Raji (cell line): ENCODE data around the gene TSPAN16.

Experiments
- POLR2A ChIP-seq: IDR thresholded peaks from 2 replicates; pipeline ENCODE4 v1.6.1; 2011; ENCODE audit warnings: low read depth, low read length, control low read depth; ENCODE audit not compliant: insufficient read depth

The TSPAN16 gene

DNA sequence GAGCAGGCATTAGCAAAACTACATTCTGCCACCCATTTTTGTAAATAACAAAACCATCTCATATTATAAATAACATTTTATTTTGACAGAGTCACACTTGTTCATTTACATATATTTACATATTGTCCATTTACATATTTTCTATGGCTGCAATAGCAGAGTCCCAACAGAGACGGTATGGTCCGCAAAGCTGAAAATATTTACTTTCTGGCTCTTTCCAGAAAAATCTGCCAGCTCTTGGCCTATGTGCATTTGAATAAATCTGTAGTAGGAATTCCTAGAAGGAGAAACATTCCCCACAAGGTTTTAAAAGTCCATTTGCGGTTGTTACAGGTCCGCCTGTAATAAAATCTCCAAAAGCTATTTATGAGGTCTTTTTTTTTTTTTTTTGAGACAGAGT lies 5.7 kb upstream of the TSPAN16 start:
- no peak for TF ChIP-seq POLR2A

DNA sequence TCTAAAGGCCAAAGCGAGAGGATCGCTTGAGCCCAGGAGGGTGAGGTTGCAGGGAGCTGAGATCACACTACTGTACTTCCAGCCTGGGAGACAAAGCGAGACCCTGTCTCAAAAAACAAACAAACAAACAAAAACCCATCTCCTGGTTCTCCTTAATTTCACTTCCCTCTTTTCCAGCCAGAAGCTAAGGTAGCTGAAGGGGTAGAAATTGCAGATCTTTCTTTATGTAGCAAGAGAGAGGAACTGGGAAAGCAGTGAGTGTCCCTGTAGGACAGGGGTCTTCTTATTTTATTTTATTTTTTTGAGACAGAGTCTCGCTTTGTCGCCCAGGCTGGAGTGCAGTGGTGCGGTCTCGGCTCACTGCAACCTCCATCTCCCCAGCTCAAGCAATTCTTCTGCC lies 4.5 kb upstream of the TSPAN16 start:
- TF ChIP-seq POLR2A = no peak

DNA sequence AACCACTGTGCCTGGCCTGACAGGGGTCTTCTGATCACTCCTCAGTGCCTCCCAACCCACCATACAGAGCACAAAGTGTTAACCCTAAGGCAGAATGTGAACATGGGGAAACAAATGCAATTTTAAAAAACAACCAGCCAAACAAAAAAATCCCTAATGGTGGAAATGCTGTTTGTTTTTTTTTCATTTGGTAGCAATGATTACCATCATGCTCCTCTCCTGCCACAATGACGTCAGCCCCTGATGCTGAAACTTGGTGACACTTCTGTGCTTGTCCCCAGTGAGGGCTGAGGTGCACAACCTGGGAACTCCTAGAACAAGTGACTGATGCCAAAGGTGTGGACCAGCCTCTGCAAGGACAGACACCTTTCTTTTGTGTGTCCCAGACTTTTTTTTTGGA lies 4.0 kb upstream of the TSPAN16 start:
- TF ChIP-seq POLR2A = no peak

DNA sequence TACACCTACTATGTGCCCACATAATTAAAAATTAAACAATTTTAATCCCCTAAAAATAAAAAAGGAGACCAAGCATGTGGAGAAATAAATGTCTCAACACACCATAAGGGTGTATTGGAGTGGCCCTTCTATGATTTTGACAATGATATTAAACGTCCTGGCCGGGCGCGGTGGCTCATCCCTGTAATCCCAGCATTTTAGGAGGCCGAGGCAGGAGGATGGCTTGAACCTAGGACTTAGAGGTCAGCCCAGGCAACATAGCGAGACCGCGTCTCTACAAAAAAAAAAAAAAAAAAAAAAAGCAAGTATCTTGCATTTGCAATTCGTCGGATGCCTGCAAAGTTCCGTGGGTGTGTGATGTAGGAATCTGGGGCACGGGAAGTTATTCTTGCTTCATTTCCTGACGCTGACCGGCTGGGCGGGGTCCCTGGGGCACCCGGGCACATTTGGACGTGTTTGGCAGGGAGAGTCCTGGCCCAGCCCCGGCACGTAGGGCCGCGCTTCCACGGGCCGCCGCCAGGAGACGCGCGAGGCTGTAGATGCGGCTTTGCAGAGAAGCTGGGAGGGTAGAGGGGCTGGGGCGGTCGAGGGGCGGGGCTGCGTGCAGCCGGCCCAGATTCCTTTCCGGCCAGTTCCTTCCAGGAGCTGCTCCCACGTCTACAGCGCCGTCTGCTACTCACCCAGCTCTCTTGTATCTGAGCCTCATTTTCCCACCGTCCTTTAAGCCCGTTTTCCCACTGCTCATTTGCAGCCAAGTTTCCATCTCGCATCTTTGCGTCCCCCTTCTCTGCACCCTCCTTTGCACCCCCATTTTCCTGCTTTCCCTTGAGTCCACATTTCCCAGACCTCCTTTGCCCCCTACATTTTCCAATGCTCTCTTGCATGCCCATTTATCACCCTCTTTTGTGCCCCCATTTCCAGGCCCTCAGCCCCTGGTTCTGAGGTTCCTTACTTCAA lies 2.2 kb upstream of the TSPAN16 start:
- TF ChIP-seq POLR2A = no peak

DNA sequence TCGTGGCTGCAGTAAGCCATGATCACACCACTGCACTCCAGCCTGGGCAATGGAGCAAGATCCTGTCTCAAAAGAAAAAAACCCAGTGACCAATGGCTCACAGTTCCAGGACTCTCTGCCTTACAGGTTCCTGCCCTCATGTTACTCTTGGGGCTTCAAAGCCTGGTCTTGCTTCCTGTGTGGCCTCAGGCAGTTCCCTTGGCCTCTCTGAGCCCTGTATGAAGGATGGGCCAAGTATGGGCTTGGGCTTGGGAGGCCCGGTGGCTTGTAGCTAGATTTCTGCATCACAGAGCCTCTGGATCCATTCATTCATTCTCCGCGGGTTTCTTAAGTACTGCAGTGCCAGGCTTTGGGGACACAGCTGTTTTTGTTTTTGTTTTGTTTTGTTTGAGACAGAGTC lies 780 bp upstream of the TSPAN16 start:
- TF ChIP-seq POLR2A = no peak

DNA sequence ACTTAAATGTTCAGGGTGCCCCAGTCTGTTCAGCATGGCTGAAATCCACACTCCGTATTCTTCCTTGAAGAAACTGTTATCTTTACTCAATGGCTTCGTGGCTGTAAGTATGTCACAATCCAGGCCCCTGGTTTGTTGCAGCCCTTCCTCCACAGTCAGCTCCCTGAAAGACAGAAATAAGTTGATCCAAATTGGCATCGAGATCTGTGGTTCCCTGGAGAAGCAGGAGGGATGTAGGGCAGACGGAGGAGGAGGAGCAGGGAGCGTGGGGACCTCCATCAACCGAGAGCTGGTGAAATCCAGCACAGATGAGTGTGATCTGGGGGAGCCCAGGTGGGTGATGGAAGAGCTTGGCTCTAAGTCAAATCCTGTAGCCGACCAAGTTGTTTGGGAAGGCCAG lies 304 bp downstream of the TSPAN16 start:
- TF ChIP-seq POLR2A = no peak

DNA sequence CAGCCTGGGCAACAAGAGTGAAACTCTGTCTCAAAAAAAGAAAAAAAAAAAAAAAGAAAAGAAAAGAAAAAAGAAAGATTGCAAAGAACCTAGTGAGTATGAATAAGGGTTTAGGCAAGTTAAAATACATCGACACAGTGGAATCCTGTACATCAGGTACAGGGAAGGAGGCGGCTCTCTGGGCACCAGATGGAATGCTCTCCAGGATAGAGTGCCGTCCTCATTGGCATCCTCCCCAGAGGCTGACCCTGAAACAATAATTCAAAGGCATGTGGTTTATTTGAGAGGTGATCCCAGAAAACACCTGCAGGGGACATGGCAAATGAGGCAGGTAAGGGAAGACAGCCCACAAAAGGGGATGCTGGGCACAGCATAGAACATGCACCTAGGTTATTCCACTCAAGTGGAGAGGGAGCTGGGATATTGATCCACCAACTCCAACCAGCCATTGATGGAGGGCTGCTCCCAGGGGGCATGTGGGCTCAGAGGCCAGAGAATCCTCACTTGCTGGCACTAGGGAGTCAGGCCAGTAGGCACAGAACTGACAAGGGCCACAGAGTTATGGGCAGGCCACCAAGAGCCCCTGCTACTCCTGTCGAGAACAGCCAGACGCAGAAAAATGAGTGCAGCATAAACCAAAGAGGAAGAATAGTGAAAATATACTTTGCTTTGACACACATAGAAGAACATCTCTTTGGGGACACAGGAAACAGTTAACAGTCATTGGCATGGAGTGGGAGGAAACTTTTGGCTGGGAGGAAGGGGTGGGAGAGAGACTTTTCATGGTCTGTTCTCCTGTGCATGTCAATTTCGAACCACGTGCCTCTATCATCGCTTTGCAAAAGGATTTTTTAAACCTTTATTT lies 4.2 kb downstream of the TSPAN16 start:
- no peak for TF ChIP-seq POLR2A

DNA sequence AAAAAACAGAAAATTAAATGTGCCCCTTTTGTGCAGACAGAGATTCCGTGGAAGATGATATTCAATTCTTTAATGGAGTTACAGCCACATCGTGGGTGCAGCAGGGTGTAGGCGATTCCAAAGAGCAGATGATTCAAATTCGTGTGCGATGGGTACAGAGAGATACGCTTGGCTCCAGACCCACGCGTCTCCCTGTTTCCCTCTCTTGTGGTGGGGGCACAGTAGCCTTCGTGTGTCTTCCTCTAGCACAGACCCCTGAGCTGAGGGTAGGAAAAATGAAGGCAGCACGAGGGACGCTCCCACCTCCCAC lies 4.8 kb downstream of the TSPAN16 start:
- TF ChIP-seq POLR2A = no peak

DNA sequence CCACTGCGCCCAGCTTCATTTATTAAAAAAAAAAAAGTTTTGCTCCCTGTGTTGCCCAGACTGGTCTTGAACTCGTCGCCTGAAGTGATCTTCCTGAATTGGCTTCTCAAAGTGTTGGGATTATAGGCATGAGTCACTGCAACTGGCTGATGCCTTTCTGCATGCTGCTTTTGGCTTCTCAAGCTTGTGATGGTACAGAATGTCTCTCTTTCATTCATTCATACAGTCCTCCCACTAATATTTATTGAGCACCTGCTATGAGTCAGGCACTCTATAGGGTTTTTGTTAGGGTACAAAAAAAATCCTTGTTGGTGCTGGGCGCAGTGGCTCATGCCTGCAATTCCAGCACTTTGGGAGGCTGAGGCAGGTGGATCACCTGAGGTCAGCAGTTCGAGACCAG lies 9.0 kb downstream of the TSPAN16 start:
- TF ChIP-seq POLR2A = no peak

DNA sequence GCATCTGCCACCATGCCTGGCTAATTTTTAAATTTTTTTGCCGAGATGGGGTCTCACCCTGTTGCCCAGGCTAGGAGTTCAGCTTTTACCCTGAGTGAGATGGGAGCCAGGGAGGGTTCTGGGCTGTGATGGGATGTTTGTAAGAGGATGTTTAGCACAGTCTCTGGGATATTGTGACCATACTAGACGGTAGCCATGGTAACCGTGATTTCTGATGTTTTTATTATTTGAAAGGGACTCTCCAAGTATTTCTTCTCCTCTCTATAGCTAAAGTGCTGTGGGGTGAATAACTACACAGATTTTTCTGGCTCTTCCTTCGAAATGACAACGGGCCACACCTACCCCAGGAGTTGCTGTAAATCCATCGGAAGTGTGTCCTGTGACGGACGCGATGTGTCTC lies 10.4 kb downstream of the TSPAN16 start:
- TF ChIP-seq POLR2A = no peak

DNA sequence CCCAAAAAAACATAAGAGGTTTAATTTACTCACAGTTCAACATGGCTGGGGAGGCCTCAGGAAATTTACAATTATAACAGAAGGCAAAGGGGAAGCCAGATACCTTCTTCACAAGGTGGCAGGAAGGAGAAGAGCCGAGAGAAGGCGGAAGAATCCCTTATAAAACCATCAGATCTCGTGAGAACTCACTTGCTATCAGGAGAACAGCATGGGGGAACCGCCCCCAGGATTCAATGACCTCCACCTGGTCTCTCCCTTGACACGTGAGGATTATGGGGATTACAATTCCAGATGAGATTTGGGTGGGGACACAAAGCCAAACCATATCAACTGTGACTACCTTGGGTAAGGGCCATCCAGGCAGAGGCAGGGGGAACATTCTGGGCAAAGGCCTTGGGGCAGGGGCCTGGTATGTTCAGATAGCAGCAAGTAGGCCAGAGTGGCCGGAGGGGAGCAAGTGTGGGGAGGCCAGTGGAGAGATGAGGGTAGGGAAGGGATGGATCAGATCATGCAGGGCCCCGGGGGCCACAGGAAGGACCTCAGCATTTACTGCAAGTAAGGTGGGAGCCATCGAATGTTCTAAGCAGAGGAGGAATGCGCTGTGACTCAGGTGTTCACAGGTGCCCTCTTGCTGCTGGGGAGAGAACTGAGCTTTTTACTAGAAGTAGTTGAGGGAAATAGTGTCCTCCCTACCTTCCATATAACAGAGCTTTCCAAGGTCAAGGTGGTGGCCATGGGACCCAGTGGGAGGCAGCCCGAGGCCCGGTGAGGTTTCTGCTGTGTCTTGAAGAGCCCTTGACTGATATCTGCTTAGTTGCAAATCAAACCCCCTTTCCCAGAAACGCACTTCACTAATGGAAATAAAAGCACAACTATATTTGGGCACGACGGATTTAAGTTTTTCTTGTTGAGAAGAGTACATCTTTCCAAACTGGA lies 25.5 kb downstream of the TSPAN16 start:
- no peak for TF ChIP-seq POLR2A

DNA sequence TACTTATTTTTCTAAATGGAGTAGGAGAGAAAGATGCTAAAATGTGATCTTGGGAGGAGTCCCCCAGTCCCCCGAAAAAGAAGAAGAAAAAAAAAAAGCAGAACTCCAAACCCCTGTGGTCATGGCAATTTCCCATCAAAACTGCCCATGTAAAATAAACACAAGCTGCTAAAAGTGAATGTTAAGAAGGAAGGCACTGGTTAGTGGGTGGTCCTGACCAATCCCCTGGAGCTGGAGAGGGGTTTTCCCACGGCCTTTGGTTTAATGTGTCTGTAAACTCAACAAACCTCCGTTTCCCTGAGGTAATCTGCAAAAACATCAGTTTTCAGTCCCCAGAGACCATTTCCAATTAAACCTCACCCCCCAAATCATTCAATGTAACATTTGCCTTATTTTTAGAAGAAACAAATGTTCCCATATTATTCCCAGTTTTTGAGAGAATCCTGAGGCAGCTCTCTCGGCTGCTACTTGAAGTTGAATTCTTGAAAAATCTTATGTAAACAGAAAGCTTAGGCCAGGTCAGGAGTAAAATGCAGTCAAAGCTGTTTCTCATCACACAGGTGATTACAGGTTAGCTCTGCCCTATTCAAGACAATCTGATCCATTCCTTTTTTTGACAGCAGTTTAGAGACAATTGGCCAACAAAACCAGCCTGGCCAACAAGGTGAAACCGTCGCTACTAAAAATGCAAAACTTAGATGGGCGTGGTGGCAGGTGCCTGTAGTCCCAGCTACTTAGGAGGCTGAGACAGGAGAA lies 26.5 kb downstream of the TSPAN16 start:
- no peak for TF ChIP-seq POLR2A

DNA sequence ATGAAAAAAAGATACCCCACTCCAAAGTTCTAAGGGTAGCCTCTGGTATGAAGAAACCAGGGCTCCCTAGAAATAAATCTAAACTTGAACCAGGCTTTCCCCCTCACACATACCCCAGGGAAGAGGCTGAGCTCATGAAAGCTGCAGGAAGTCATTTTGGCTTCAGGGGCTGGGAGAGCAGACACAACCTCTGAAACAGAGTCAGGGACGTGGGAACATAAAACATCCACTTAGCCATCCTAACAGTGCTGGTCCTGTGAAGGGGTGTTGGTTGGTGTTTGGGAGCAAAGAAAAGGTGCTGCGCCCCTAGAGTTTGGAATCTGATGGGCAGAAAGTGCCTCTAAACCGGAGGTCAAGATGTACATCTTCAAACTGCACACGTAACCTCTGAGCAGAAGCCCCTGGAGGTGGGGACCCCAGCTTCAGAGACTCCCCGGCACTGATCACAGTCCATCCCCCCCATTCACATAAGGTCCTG lies 27.7 kb downstream of the TSPAN16 start:
- TF ChIP-seq POLR2A = no peak

DNA sequence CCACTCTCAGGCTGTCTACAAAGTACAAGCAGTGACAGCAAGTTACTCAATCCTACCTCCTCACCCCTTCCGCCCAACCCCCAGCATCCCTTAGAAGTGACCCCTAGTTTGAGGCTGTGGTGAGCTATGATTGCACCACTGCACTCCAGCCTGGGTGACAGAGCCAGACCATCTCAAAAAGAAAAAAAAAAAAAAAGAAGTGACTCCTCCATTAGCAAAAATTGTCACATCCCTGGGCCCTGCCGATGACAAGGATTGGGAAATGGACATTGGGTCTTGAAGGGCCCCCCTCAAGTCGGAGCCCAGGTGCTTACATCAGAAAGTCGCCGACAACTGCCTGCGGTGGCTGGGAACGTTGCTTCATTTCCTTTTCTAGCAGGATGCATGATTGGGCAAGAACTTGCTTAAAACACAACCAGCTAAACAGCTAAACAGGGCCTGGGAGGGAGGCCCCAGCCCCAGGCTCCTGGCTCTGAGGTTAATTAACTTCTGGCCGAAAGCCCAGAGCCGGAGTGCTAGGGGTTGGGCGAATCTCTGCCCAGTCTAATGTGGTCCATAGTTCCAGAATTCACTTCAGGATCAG lies 28.2 kb downstream of the TSPAN16 start:
- no peak for TF ChIP-seq POLR2A

DNA sequence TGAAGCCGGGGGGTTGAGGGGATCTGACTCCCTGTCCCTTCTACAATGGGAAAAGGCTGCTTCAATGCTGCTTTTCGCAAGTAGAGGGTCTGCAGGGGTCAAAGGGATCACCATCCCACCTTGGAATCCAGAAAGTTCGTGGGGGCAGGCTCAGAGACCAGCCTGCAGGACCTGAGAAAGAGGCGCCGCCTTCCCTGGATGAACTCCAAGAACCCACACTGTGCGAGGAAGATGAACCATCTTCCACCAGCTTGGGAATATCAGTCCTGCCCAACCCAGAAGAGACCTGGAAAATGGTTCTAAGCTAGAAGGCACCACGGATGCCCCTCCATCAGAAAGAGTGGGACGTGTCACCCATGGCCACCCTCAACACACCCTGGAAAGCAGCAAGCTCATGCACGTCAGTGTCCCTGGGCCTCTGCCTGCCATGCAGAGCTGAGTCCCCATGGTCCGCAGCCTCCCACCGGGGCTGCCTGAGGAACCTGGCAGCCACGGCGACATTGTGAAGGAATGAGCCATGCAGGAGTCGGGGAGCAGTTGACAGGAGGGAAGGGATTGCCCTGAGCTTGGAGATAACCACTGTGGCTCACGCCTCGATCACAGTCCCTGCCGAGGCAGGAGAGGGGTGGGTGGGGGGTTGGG lies 28.9 kb downstream of the TSPAN16 start:
- no peak for TF ChIP-seq POLR2A
